Endothelial cell of umbilical vein (primary cell): ENCODE data around the gene MYO15A. TPM values are rescaled to one million over a fixed set of nuclear protein-coding genes. Genes with fewer than 3 reads are reported as not detected.

Experiments
- BruUV-seq: library from RNA; stranded (reverse); fragments of 400-500 nt; replicated peaks from 2 replicates; lab custom pipeline; 2021; lab: Mats Ljungman, UMichigan
- CTCF ChIA-PET: fragments of 300-600, 350-600 bp; sonication (Branson Sonifier 250); formaldehyde crosslinking; loops from one replicate; lab custom pipeline; 2021; ENCODE audit warnings: antibody characterized with exemption, inconsistent platforms; lab: Charles Lee
- POLR2A ChIA-PET: fragments of 300-600, 350-600 bp; sonication (Branson Sonifier 250); formaldehyde crosslinking; loops from one replicate; lab custom pipeline; 2021; ENCODE audit warnings: antibody characterized with exemption, inconsistent platforms; lab: Charles Lee
- DNase-seq: peaks from one replicate; pipeline ENCODE4 v3.0.0-alpha.2; 2011; ENCODE audit warnings: low read depth, low spot score
- FAIRE-seq: peaks from 2 replicates; lab custom pipeline; 2011; peaks lifted over from hg19 to GRCh38; lab: Jason Lieb, UNC
- H2AFZ ChIP-seq: 2 replicates; pipeline ENCODE4 v1.6.0; 2012; ENCODE audit warnings: low read depth, low read length, control low read depth, inconsistent platforms
- H3K27ac ChIP-seq: 2 replicates; pipeline ENCODE4 v1.5.1; 2011; ENCODE audit warnings: low read depth, mild to moderate bottlenecking, control low read depth, low read length, moderate library complexity; ENCODE audit not compliant: insufficient read depth
- H3K27me3 ChIP-seq, 2 experiments: 2 replicates each; pipeline versions ENCODE4 v1.6.0 to v1.6.1; 2011; ENCODE audit warnings: low read length in 2 of 2, mixed read lengths in 1 of 2; ENCODE audit not compliant: control insufficient read depth in 2 of 2, insufficient read depth in 2 of 2
- H3K36me3 ChIP-seq, 2 experiments: 2 replicates in 1 of 2; 3 replicates in 1 of 2; pipeline ENCODE4 v1.5.1; 2011; ENCODE audit warnings: low read length in 2 of 2, mild to moderate bottlenecking in 1 of 2, moderate library complexity in 1 of 2; ENCODE audit not compliant: control insufficient read depth in 2 of 2, insufficient read depth in 2 of 2; ENCODE audit errors: extremely low read depth in 1 of 2
- H3K4me1 ChIP-seq: 3 replicates; pipeline ENCODE4 v1.5.1; 2011; ENCODE audit warnings: mild to moderate bottlenecking, low read length; ENCODE audit not compliant: control insufficient read depth, insufficient read depth; ENCODE audit errors: extremely low read depth
- H3K4me2 ChIP-seq: 2 replicates; pipeline ENCODE4 v1.6.1; 2011; ENCODE audit warnings: low read length, control low read depth, mixed read lengths; ENCODE audit not compliant: insufficient read depth
- H3K4me3 ChIP-seq, 3 experiments: fragments of 200-600 bp in 1 of 3; sonication (generic), shearing (Covaris generic) in 1 of 3; replicated peaks in 1 of 3; 2 replicates each; pipeline ENCODE4 v1.5.1; 2011 to 2016; ENCODE audit warnings: control low read depth in 3 of 3, low read length in 3 of 3, mild to moderate bottlenecking in 2 of 3, inconsistent platforms in 1 of 3, low read depth in 1 of 3, moderate library complexity in 1 of 3; ENCODE audit not compliant: insufficient read depth in 1 of 3
- H3K79me2 ChIP-seq: 2 replicates; pipeline ENCODE4 v1.6.0; 2012; ENCODE audit warnings: low read length, inconsistent platforms; ENCODE audit not compliant: control insufficient read depth, insufficient read depth
- H3K9ac ChIP-seq: replicated peaks from 2 replicates; pipeline ENCODE3; 2011; ENCODE audit warnings: low read length, control low read depth; ENCODE audit not compliant: insufficient read depth; ENCODE audit errors: extremely low read depth
- H3K9me1 ChIP-seq: replicated peaks from 3 replicates; pipeline ENCODE4 v1.6.0; 2011; ENCODE audit warnings: mild to moderate bottlenecking, low read length; ENCODE audit not compliant: control insufficient read depth, insufficient read depth; ENCODE audit errors: extremely low read depth
- H3K9me3 ChIP-seq: replicated peaks from 2 replicates; pipeline ENCODE4 v1.5.1; 2012; ENCODE audit warnings: low read length, inconsistent platforms; ENCODE audit not compliant: control insufficient read depth, insufficient read depth
- H4K20me1 ChIP-seq: replicated peaks from 2 replicates; pipeline ENCODE3; 2011; ENCODE audit warnings: mild to moderate bottlenecking, low read length; ENCODE audit not compliant: control insufficient read depth, insufficient read depth; ENCODE audit errors: extremely low read depth
- EZH2 ChIP-seq: IDR thresholded peaks from 2 replicates; pipeline ENCODE4 v1.6.1; 2012; ENCODE audit warnings: borderline replicate concordance, low read depth, mild to moderate bottlenecking, moderate library complexity, low read length, inconsistent platforms; ENCODE audit not compliant: severe bottlenecking
- FOS ChIP-seq: IDR thresholded peaks from 2 replicates; pipeline ENCODE4 v1.6.1; 2011; ENCODE audit warnings: mild to moderate bottlenecking, low read length, moderate library complexity, borderline replicate concordance; ENCODE audit not compliant: insufficient read depth
- GATA2 ChIP-seq: IDR thresholded peaks from 2 replicates; pipeline ENCODE4 v1.7.0; 2011; ENCODE audit warnings: low read depth, mild to moderate bottlenecking, moderate library complexity, mixed read lengths, low read length; ENCODE audit not compliant: insufficient read length, insufficient read depth
- JUN ChIP-seq: IDR thresholded peaks from 2 replicates; pipeline ENCODE4 v1.6.1; 2011; ENCODE audit warnings: borderline replicate concordance, low read depth; ENCODE audit not compliant: insufficient read length, insufficient read depth
- MYC ChIP-seq: IDR thresholded peaks from one replicate; pipeline ENCODE4 v1.6.1; 2011; ENCODE audit warnings: mild to moderate bottlenecking, low read depth, low read length
- POLR2A ChIP-seq: IDR thresholded peaks from 2 replicates; pipeline ENCODE4 v1.6.1; 2012; ENCODE audit warnings: low read depth, mild to moderate bottlenecking, control low read depth, low read length
- POLR2AphosphoS5 ChIP-seq: IDR thresholded peaks from 2 replicates; pipeline ENCODE4 v1.6.1; 2012; ENCODE audit warnings: low read depth, mild to moderate bottlenecking, control low read depth, low read length, moderate library complexity; ENCODE audit not compliant: insufficient read depth
- dilution Hi-C: fragments of 300-500 bp; cut with MboI; formaldehyde crosslinking; loops from one replicate; pipeline ENCODE4 v1.15.0; 2019; ENCODE audit warnings: low sequenced_read_pairs; ENCODE audit not compliant: extremely low pct_ligation_motif_present
- intact Hi-C: fragments of 100-400 bp; cut with micrococcal nuclease; formaldehyde crosslinking; loops from one replicate; pipeline ENCODE4 v1.10.0; 2022
- polyA plus RNA-seq, 4 experiments: library from polyadenylated mRNA; depleted of rRNA in 3 of 4; stranded (reverse) in 3 of 4; unstranded in 1 of 4; fragments of >200 nt; gene quantifications; 2 replicates each; pipeline versions ENCODE4 v1.2.1 to v1.2.3, GENCODE V29; 2011 to 2012; ENCODE audit warnings: missing spikeins in 1 of 4
- total RNA-seq: library from RNA; stranded (reverse); gene quantifications from 2 replicates; pipeline ENCODE4 v1.2.3, GENCODE V29; 2021
- TF ChIP-seq, protein P1 (sequence below): IDR thresholded peaks from 2 replicates; pipeline ENCODE4 v1.6.1; 2011; ENCODE audit not compliant: insufficient read depth, insufficient read length
- TF ChIP-seq, protein P2 (sequence below), 2 donors: IDR thresholded peaks; 1 replicate in 1 of 2; 2 replicates in 1 of 2; pipeline ENCODE4 v1.5.1; 2011; ENCODE audit warnings: low read length in 2 of 2, mild to moderate bottlenecking in 2 of 2, moderate library complexity in 2 of 2, control low read depth in 1 of 2, inconsistent platforms in 1 of 2, low read depth in 1 of 2; ENCODE audit not compliant: insufficient read depth in 1 of 2; ENCODE audit errors: extremely low read depth in 1 of 2

Gene MYO15A
- total and polyA plus RNA-seq, 2 donors (not counting 3 experiments of a cell fraction or from before 2014, with no cell fraction given), result 0.46 to 0.82 TPM

- dilution Hi-C loops (no loop called here), intact Hi-C loops (no loop called here)
- H3K9ac ChIP-seq, result no peak overlapping the region
- no peak overlapping the region for H2AFZ ChIP-seq
- H3K4me1 ChIP-seq, result peaks cover 8% of the 10 kb centered on the region
- H4K20me1 ChIP-seq, result no peaks in the 10 kb centered on the region
- H3K9me1 ChIP-seq, result no peaks in the 10 kb centered on the region
- H3K36me3 ChIP-seq, result no peaks in the 10 kb centered on the region
- TF ChIP-seq POLR2AphosphoS5, result no peak
- no peak for TF ChIP-seq FOS
- TF ChIP-seq EZH2, result no peak
- TF ChIP-seq MYC, result no peak
- TF ChIP-seq, protein P1, sequence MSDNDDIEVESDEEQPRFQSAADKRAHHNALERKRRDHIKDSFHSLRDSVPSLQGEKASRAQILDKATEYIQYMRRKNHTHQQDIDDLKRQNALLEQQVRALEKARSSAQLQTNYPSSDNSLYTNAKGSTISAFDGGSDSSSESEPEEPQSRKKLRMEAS, result no peak
- no peak for TF ChIP-seq GATA2
- TF ChIP-seq, protein P2, sequence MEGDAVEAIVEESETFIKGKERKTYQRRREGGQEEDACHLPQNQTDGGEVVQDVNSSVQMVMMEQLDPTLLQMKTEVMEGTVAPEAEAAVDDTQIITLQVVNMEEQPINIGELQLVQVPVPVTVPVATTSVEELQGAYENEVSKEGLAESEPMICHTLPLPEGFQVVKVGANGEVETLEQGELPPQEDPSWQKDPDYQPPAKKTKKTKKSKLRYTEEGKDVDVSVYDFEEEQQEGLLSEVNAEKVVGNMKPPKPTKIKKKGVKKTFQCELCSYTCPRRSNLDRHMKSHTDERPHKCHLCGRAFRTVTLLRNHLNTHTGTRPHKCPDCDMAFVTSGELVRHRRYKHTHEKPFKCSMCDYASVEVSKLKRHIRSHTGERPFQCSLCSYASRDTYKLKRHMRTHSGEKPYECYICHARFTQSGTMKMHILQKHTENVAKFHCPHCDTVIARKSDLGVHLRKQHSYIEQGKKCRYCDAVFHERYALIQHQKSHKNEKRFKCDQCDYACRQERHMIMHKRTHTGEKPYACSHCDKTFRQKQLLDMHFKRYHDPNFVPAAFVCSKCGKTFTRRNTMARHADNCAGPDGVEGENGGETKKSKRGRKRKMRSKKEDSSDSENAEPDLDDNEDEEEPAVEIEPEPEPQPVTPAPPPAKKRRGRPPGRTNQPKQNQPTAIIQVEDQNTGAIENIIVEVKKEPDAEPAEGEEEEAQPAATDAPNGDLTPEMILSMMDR (IDR thresholded peaks at IDR 0.05; ENCODE audit: extremely low read depth in 1 of 2, insufficient read depth in 1 of 2, low read depth in 1 of 2, low read length in 2 of 2), result no peak
- no peak for TF ChIP-seq POLR2A
- no peak for TF ChIP-seq JUN
- CTCF ChIA-PET, result no interaction called here
- no peaks in the 10 kb centered on the region for H3K9me3 ChIP-seq
- no peak for DNase-seq
- H3K4me2 ChIP-seq, result no peak overlapping the region
- FAIRE-seq, result no peak
- H3K4me3 ChIP-seq, result no peak overlapping the region
- no peak overlapping the region for H3K27ac ChIP-seq
- POLR2A ChIA-PET, result no interaction called here
- BruUV-seq, result no TSS peak
- peaks cover 19% of the 10 kb centered on the region for H3K79me2 ChIP-seq
- no peaks in the 10 kb centered on the region for H3K27me3 ChIP-seq
These were observed 18.9 kb upstream of the MYO15A start for GRCh38 chr17:18089613-18090012.
